Measurements from ENCODE around the gene LEFTY1.
A peak's percentile ranks its signal among the peaks of the same experiment; 100 is the strongest.

GRCh38 chr1:225911191-225912130 is 22.5 kb upstream of the LEFTY1 start:
- TF ChIP-seq EZH2 (IDR thresholded peaks at IDR 0.05) = no peak
- no peak for TF ChIP-seq JUND (IDR thresholded peaks at IDR 0.05)
- TF ChIP-seq, protein P1, sequence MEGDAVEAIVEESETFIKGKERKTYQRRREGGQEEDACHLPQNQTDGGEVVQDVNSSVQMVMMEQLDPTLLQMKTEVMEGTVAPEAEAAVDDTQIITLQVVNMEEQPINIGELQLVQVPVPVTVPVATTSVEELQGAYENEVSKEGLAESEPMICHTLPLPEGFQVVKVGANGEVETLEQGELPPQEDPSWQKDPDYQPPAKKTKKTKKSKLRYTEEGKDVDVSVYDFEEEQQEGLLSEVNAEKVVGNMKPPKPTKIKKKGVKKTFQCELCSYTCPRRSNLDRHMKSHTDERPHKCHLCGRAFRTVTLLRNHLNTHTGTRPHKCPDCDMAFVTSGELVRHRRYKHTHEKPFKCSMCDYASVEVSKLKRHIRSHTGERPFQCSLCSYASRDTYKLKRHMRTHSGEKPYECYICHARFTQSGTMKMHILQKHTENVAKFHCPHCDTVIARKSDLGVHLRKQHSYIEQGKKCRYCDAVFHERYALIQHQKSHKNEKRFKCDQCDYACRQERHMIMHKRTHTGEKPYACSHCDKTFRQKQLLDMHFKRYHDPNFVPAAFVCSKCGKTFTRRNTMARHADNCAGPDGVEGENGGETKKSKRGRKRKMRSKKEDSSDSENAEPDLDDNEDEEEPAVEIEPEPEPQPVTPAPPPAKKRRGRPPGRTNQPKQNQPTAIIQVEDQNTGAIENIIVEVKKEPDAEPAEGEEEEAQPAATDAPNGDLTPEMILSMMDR (IDR thresholded peaks at IDR 0.05 in 2 of 3, conservative IDR thresholded peaks at IDR 0.05 in 1 of 3; ENCODE audit: borderline replicate concordance in 1 of 3, insufficient read depth in 1 of 3, low read depth in 2 of 3, low read length in 2 of 3) = peak; percentile 90 to 99 (median 95)
- no peak; the same call in 1 of the 2 replicates for TF ChIP-seq POLR2AphosphoS5 (IDR thresholded peaks at IDR 0.05; ENCODE audit: low read depth, low read length)
- no peak for TF ChIP-seq POLR2A (IDR thresholded peaks at IDR 0.05; ENCODE audit: borderline replicate concordance, extremely low read depth, insufficient read depth, insufficient read length)
- no peak for TF ChIP-seq EGR1 (IDR thresholded peaks at IDR 0.05; ENCODE audit: low read depth)
- TF ChIP-seq CEBPB (IDR thresholded peaks at IDR 0.05; ENCODE audit: low read depth) = no peak
- no peak for TF ChIP-seq MAX (IDR thresholded peaks at IDR 0.05)
- TF ChIP-seq, protein P2, sequence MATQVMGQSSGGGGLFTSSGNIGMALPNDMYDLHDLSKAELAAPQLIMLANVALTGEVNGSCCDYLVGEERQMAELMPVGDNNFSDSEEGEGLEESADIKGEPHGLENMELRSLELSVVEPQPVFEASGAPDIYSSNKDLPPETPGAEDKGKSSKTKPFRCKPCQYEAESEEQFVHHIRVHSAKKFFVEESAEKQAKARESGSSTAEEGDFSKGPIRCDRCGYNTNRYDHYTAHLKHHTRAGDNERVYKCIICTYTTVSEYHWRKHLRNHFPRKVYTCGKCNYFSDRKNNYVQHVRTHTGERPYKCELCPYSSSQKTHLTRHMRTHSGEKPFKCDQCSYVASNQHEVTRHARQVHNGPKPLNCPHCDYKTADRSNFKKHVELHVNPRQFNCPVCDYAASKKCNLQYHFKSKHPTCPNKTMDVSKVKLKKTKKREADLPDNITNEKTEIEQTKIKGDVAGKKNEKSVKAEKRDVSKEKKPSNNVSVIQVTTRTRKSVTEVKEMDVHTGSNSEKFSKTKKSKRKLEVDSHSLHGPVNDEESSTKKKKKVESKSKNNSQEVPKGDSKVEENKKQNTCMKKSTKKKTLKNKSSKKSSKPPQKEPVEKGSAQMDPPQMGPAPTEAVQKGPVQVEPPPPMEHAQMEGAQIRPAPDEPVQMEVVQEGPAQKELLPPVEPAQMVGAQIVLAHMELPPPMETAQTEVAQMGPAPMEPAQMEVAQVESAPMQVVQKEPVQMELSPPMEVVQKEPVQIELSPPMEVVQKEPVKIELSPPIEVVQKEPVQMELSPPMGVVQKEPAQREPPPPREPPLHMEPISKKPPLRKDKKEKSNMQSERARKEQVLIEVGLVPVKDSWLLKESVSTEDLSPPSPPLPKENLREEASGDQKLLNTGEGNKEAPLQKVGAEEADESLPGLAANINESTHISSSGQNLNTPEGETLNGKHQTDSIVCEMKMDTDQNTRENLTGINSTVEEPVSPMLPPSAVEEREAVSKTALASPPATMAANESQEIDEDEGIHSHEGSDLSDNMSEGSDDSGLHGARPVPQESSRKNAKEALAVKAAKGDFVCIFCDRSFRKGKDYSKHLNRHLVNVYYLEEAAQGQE (IDR thresholded peaks at IDR 0.05; ENCODE audit: low read depth) = no peak
- no peak for TF ChIP-seq ATF3 (IDR thresholded peaks at IDR 0.05)

Data from HCT116 (cell line).